Measurements from ENCODE around the gene TFF2.

Gene TFF2

DNA sequence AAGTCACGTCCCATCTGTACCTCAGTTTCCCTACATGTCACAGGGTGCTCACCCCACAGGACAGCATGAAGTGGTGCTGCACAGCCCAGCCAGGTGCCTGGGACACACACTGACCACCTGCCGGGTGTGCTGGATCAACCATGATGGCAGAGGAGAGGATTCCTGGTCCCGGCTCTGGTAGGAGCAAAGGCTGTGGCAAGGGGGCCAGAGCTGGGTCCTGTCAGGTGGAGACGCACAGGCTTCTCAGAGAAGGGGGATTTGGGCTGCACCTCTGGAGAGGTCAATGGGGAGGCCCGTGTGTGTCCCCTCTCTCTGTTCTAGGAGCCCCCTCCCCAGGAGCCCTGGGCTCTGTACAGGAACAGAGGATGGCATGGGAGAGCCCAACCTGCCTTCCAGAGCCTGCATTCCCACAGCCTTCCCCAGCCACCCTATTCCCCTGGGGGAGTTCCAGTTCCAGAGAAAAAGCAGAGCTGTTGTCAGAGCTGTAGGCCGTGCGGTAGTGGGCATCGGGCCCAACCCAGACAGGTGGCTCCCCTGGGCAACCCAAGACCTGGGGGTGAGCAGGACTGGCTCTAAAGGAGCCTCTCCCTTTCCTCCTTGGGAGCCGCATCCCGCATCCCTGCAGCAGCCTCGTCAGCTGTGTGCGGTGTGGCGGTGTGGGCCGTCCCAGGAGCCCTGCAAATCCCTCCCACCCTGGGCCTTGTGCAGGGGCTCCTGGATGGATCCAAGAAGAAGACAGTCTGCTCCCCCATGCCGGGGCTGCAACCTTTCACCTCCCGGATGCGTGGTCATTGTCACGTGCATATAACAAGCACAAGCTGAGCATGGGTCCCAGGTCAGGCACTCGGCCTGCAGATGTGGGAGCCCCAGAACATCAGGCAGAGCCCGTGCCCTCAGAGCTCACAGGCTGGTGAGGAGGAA is 32.7 kb downstream of the TFF2 start:
- DNase-seq: no peak

DNA sequence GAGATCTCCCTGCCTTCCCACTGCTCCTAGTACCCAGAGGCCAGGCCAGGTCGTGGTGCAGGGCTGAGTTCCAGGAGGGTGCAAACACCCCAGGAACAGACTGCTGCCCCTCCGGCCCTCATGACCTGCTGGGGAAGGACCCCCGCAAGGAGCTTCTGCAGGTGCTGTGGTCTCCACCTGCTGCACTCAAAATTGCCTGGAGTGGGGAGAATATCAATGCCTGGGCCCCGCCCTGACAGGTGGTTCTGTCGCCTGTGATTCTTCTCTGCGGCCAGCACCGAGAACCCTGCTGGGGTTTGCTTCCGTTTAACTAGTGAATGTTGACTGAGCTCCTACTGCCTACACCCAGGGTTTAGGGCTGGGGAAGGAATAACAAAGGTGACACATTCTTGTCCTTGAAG is 33.5 kb downstream of the TFF2 start:
- no peak for DNase-seq

DNA sequence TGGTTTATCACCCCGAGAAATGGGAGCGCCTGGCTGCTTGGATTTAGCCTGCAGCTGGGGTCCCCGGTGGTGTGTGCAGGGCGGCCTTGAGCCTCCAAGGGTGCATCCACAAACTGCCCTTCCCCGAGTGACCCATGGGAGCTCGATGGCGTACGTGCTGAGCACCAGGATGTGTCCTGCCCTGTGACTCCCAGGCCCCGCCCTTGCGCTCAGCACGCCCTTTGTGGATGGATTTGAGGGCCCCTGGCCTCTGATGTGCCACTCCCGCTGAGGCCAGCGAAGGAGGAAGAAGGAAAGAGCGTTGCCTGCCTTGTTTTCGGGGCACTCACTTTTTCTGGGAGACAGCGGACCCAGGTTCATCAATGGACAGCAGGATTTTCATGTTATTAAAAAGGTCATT is 33.9 kb downstream of the TFF2 start:
- DNase-seq: no peak

DNA sequence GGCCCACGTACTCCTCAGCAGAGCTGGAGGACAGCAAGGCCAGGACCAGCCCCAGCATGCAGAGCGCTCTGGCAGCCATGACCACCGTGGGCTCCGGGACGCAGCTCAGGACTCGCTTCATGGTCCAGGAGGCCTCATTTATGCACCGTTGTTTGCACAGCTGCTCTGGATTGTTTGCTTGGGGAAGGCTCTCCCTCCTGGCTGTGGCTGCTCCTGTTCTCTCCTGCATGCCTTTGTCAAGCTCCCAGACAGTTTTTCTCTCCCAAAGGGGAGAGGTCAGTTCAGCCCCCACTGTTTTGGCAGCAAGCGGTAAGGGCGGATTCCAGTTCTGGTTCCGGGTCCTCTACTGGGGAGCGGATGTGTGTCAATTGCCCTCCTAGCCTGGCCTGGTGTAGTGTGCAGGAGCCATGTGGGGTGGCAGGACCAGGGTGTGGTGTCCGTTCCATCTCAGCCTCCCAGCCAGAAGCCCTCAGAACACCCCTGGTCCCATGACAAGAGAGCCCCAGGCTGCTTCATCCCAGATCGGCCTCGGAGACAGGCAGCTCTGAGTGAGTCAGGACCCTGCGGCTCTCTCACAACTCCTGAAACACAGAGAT is 35.4 kb downstream of the TFF2 start, which contains the start of gene TFF3:
TSS of gene TFF3 (minus strand) at position 114 of the 596 bp plus-strand sequence. CDS start at position 79, 35 bp downstream.
- no peak for DNase-seq

DNA sequence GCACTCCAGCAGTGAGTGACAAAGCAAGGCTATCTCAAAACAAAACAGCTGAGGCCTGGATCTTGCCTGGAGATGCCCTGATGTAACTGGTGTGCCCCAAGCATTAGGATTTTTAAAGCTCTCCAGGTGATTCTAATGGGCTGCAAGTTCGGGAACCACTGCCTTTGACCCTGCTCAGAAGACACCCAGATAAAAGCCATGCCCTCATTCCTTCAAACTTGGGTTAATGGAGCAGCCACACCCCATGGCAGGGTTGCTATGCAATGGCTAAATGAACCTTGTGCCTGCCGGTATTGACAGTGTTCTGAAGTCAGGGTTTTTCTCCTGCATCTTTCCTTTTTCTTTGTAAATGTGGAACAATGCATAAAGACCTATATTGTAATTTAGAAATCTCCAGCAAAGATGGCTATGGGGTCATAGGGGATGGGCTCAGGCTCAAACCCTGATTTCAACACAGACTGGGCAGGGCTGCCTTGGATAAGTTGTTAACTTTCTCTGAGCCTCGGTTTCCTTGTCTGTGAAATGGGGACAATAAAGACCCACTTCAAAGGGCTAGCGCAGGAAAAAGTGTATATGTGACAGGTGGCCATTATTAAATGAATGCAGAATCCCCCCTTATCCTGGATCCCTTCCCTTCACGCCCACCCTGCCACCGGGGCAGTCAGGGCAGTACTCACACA is 36.0 kb downstream of the TFF2 start:
- no peak for DNase-seq

DNA sequence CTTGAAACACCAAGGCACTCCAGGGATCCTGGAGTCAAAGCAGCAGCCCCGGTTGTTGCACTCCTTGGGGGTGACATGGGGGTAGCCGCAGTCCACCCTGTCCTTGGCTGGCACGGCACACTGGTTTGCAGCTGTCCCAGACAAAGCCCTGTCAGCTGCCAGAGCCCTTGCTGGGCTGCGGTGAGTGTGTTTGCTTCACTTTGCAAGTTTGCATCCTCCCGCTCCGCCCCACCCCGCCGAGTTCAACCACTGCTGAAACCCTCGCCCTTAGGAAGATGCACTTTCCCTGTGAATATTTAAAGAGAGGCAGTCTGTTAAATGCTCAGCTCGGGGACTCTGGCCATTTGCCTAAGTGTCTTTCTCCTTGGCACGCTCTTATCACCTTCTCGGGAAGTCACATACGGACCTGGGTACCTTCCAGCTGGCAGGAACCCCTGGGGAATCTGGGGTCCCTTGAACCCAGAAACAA is 37.3 kb downstream of the TFF2 start:
- DNase-seq: no peak

DNA sequence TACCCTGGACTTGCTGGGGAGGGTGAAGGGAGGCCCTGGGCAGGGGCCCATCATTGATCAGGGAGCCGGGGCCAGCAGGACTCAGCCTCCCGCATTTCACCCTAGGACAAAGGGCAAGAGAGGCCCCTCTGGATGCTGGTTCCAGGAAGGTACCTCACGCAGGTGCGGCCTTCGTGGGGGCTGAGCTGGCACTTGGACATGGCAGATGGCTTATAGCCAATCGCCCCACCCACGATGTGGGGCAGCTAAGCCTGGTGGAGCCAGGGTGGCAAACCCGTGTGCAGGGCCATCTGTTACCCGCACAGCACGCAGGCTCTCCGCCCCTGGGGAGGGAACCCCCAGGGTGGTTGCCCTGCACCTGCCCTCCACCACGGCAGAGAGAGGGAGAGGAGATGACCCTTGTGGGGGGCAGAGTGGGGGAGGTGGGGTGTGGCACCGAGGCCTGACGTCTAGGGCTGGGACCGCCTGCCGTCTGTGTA is 38.1 kb downstream of the TFF2 start:
- DNase-seq: no peak

DNA sequence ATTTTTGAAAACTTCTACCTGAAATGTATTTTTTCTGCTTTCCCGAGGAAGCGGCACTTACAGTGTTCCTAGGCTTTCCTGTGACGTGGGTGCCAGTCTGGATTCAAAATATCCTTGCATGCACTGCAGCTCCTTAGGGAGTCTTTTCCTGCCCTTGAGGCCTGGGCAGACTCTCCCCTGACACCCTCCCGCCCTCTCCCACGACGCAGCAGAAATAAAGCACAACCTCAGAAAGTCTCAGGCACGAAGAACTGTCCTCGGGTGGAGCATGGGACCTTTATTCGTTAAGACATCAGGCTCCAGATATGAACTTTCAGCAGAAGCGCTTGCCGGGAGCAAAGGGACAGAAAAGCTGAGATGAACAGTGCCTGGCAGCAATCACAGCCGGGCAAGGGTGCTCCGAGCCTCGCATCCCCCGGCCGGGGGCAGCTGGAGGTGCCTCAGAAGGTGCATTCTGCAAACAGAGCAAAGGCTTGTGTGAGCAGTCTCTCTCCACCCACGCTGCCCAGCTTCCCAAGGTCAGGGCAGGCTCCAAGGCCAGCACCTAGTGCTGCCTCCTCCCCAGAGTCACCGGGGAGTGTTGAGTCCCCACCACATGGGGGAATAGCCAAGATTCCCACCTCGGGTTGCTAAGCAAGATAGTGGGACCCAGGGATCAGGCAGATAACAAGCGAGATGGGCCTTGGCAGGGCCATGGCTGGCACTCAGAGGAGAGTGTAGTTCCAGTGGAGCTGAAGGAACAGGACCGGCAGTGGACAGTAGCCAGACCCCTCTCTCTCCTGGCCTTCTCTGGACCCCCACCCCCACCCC is 38.8 kb downstream of the TFF2 start:
- DNase-seq: no peak

DNA sequence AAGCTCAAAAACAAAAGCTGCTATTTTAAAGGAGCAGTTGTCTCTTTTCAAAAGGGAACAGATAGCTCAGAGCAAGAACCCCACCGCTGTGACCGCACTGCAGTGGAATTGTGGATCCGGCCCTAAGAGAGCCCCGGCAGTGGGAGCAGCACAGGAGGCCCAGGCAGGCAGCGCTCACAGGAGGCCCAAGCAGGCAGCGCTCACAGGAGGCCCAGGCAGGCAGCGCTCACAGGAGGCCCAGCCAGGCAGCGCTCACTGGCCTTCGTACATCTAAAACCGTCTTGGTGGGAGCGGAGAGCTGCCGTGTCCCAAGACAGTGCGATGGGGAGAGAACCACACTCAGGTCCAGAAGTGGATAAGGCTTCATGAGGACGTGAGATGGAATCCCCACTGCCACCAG is 39.6 kb downstream of the TFF2 start:
- no peak for DNase-seq

DNA sequence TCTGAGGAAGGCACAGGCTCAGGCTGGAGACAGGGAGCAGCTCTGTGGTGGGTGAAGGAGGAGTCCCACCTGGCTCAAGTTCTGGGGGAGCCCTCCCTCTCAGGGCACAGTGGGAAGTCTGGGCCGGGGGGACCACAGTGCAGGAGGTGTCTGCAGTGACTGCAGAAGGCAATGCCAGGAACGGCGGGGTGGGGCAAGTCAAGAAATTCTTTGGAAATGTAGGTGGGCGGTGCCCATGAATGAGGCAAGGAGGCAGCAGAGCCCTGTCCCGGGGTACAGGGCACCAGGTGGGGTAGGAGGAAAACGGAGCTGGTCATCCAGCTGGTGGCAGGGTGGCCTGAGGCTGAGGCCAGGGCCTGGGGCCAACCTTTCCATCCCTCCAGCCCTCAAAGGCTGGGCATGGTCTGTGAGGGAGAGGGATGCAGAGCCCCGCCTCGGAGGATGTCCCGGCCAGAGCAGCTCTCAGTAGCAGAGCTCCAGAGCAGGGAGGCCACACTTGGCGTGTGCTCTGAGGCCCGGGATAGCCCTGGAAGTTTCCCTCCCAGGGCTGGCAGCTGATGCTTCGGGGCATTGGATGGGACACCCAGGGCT is 40.3 kb downstream of the TFF2 start:
- no peak for DNase-seq

DNA sequence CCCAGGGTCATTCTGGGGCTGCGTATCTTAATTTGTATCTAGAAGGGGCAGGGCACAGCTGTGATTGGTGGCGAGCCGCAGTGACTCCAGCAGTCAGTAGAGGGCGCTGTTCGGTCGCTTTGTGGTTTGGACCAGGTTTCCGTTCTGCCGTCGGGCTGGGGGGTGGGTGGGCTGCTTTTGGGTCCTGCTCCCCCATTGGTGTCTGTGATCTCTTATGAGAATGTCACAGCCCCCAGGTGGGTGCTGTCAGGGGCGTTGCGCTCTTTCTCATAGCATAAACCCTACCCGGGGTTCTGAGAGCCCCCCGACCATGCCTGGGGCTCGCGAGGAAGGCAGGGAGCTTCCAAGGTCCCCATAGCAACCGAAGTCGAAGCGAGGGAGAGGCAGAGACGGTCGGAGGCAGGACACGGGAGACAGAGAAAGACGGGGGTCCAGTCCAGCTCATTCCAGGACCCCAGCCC is 41.0 kb downstream of the TFF2 start:
- DNase-seq: no peak

DNA sequence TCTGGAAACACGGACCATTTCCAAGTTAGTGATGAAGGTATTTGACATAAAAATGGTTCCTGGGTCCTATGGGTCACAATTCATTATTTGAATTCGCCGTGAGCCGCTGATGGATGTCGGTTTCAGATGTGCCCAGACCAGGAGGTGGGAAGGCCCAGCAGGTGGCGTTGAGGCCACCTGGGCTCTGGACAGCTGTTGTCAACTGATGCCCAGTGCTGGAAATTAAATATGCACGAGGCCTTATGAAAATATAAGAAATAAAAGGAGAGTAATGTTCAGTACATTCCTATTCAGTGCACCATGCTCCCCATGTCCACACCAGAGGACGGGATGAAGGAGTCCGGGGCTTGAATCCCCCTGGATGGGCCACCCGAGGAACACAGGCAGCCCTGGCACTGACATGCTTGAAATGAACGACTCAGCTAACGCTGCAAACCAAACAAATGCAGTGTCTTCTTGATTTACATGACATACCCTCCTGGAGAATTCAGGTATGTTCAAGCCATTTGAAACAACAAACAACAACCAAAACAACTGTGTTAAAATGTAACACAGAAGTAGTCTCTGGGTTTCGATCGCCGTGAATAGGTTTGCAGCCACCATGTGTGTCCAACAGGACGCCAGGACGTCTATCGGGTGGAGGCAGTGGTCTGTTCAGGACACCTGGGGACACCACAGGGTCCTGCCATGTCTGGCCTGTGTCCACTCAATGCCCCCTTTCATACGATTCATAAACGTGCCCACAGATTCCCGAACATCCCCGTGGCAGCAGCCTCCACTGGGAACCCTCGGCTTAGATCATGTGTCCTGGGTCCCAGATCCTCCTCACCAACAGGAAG is 41.7 kb downstream of the TFF2 start:
- DNase-seq: no peak

DNA sequence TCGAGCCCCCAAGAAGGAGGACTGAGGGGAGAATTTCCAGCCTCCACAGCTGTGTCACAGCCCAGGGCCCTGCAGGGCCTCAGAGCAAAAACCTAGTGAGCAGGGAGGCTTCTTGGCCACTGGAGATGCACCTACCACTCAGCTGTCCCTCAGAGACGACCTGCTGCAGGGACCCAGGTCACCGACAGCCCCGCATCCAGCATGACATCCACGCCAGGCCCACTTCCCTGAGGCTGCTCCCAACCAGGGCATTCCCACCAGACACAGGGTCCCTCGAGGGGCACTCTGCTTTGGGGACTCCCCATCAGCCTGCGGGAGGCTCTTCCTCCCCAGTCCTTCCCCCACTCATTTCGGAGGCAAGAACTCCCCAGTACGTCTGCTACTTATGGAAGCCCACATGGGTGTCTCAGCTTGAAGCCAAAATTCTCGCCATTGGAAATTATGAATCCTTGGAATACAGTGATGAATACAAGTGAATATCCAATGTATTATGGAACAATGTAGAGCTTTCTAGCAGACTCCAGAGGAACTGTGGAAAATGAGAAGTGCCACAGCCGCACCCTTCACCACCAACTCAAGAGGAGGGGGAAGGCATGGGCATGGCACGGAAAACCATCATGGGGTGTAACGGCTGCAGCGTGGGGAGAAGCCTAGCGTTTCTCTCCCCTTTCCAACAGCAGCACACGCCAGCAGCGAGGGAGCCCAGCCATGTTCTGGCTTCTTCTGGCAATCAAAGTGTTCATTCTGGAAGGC is 42.5 kb downstream of the TFF2 start:
- no peak for DNase-seq

DNA sequence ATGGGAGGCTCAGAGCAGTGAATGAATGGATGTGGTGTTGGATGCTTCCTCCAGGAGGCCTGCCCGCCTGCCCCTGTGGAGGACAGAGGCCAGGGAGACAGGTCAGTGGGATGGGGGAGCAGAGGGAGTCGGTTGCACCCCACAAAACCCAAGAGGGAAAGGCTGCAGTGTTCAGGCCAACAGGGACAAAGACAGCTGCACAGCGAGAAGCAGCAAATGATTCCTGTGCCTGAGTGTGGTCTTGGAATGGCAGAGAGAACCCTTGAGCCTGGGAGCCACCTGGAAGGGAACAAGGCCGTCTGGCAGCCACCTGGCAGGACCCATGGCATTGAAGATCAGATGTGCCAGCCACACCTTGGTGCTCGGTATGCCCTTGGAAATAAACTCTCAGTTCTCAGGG is 43.7 kb downstream of the TFF2 start:
- no peak for DNase-seq

DNA sequence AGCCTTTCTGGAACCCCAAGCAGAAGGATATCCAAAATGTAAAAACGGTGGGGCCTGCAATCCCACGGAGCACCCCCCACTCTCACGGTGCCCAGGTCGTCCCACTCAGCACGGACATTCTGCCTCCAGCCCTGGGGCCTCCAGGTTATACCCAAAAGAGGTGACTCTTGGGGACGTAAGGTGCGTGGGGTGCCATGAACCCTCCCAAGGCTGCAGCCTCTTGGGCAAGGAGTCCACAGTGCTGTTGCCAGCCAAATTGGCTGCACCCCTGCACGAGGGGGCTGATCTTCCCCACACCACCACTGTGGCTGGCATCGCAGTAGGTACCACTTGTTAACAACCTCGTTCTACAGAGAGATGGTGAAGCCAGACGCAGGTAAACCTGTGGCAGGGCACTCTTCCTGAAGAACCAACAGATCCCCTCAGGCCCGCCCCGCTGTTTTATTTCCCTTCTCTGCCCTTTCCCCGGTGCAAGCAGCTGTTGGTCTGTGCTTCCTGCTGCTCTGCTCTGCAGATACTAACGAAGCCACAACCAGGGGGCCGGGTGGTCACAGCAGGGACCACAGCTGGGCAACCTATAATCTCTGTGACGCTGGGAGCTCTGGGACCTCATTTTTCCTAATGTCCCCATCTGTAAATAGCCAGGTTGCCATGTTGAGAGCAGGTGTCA is 44.3 kb downstream of the TFF2 start:
- no peak for DNase-seq

DNA sequence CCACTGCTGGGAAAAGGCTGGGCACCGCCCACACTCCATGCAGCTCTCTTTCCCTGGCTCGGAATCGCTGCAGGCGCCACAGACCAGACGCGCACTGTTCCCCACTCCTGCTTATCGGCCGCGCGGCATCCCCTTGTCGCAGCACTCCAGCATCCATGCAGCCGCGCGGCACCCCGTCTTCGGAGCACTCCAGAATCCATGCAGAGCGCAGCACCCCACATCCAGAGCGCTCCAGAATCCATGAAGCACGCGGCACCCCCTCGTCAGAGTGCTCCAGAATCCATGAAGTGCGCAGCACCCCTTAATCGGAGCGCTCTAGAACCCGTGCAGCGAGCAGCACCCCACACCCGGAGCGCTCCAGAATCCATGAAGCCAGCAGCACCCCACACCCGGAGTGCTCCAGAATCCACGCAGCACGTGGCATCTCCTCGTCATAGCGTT is 45.1 kb downstream of the TFF2 start:
- DNase-seq: no peak

DNA sequence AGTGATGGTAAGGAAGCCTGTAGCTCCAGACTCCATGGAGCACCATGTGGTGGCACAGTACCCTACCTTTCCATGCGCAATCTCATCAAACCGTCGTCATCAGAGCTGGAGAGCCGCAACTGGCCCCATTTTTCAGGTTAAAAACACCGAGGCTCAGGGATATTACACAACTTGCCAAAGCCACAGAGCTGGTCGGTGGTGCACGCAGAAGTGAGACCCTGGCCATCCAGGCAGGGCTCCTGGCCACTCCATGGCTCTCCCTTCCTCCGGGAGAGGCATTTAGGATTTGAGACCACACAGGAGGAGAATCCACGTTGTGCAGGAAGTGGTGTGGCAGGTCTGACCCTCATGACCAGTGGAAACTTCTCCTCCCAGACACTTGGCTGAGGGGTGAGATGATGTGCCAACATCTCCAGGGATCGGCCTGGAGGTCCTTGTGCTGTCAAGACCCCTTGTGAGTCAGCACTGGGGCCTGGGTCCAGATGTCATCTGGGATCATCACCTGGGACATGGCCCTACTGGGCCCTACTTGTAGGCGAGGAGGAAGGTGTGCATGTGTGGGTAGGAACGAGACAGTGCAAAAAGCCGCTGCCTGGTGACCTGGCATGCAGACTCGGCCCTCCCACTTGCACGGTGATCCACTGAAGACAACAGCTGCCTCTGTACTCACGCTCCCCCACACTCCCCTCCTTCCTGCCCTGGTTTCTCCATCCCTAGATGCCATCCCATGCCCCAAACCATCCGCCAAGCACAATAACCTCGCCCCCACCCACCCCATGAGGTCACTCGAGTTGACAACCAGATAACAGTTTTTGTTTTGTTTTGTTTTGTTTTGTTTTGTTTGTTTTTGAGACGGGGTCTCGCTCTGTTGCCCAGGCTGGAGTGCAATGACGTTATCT is 46.0 kb downstream of the TFF2 start:
- DNase-seq: no peak

DNA sequence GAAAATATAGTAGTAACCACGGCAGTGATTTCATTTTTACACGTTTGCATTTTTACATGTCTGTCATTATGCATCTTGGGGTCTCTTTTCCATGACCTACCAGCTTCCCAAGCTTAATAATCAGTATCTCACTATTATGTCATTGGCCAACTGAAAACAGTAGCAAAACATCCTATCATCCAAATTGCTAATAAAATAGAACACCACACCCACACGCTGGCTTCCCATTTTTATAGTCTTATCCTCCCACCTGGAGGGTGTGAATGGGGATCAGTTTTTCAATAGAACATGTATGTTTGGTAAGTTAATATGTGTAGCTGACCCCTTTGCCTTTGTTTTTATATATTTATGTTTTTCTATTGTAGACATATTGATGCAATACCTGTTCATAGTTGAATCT is 47.4 kb downstream of the TFF2 start:
- no peak for DNase-seq

DNA sequence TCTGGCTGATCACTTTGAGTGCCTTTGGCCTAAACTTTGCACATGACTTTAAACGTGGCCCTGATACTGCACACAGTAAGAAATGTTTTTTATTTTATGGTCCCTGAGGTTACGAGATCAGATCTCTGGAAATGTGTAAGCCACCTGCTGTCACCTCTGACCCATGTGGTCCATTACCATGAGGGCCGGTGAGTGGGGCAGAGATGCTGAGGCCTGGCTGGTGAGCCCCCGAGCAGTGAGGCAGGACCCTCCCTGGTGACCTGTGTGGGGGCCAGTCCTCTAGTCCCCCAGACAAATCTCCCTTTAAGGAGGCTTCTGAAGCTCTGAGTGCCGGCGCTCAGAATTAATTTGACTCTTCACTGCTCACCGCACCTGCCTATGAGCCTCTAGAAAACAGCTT is 48.0 kb downstream of the TFF2 start:
- DNase-seq: no peak
